A549 (cell line): ENCODE data around the gene PCNX1. TPM values are rescaled to one million over a fixed set of nuclear protein-coding genes. Genes with fewer than 3 reads are reported as not detected.
A peak's percentile ranks its signal among the peaks of the same experiment; 100 is the strongest.

Source experiments
- ATAC-seq, 2 experiments: fragments of 200-7000 bp in 1 of 2; fragments of >200 bp in 1 of 2; cut with Nextera tagmentation in 1 of 2; cut with Tn5 transposase in 1 of 2; 3 replicates each; pipeline versions ENCODE4 v1.8.0 to v1.9.1; 2018 to 2020; ENCODE audit warnings: mild to moderate bottlenecking in 1 of 2, moderate library complexity in 1 of 2
- CTCF ChIA-PET: fragments of 300-600 bp; sonication (Branson Sonifier 250); formaldehyde crosslinking; extraction: SDS; loops from one replicate; lab custom pipeline; 2021; ENCODE audit warnings: antibody characterized with exemption, inconsistent platforms; lab: Yijun Ruan, JAX
- POLR2A ChIA-PET: fragments of 350-600 bp; formaldehyde crosslinking; extraction: SDS; loops from one replicate; lab custom pipeline; 2021; ENCODE audit warnings: antibody characterized with exemption, inconsistent platforms; lab: Yijun Ruan, JAX
- DNase-seq, 2 experiments: peaks; one replicate each; pipeline versions ENCODE4 v3.0.0 to v3.0.0-alpha.2; 2011 to 2016; ENCODE audit warnings: low read depth in 1 of 2, low spot score in 1 of 2
- FAIRE-seq: peaks from 2 replicates; lab custom pipeline; 2011; peaks lifted over from hg19 to GRCh38; lab: Jason Lieb, UNC
- H3K27ac ChIP-seq, 2 experiments: fragments of >200 bp; sonication (Bioruptor Twin); formaldehyde crosslinking; 3 replicates each; pipeline ENCODE4 v1.5.1; 2016 to 2017
- H3K4me1 ChIP-seq: fragments of >200 bp; sonication (Bioruptor Twin); formaldehyde crosslinking; 3 replicates; pipeline ENCODE4 v1.6.1; 2016
- H3K4me2 ChIP-seq: fragments of >200 bp; sonication (Bioruptor Twin); formaldehyde crosslinking; 3 replicates; pipeline ENCODE4 v1.6.1; 2016
- H3K4me3 ChIP-seq: fragments of >200 bp; sonication (Bioruptor Twin); formaldehyde crosslinking; 3 replicates; pipeline ENCODE4 v1.5.1; 2016
- H3K9me3 ChIP-seq: fragments of >200 bp; sonication (Bioruptor Twin); formaldehyde crosslinking; 3 replicates; pipeline ENCODE4 v1.6.1; 2016
- CHD2 ChIP-seq: fragments of 150-350 bp; IDR thresholded peaks from 2 replicates; pipeline ENCODE4 v1.6.1; 2014; ENCODE audit warnings: low read length; ENCODE audit not compliant: partially characterized antibody
- EHMT2 ChIP-seq: fragments of 200-600 bp; sonication (generic); IDR thresholded peaks from 2 replicates; pipeline ENCODE4 v1.6.1; 2016; ENCODE audit warnings: antibody characterized with exemption, low read depth, mild to moderate bottlenecking, moderate library complexity
- ELK1 ChIP-seq: fragments of 150-350 bp; IDR thresholded peaks from 2 replicates; pipeline ENCODE4 v1.6.1; 2014; ENCODE audit warnings: low read depth, mild to moderate bottlenecking, low read length
- FOSL2 ChIP-seq, 2 experiments: fragments of 450-650 bp in 1 of 2; fragments of >200 bp in 1 of 2; sonication (Bioruptor Twin) in 1 of 2; formaldehyde crosslinking; IDR thresholded peaks; 2 replicates each; pipeline versions ENCODE4 v1.5.0 to v1.6.1; 2016 to 2020; ENCODE audit warnings: mild to moderate bottlenecking in 1 of 2, moderate library complexity in 1 of 2
- HDAC2 ChIP-seq: fragments of 200-600 bp; sonication (generic); IDR thresholded peaks from 2 replicates; pipeline ENCODE4 v1.6.1; 2016
- HEYL ChIP-seq: fragments of 250-450 bp; sonication (Bioruptor Pico); IDR thresholded peaks from 2 replicates; pipeline ENCODE4 v1.8.0; 2021; ENCODE audit warnings: mild to moderate bottlenecking, moderate library complexity
- KDM5A ChIP-seq: fragments of 200-600 bp; sonication (generic); IDR thresholded peaks from 2 replicates; pipeline ENCODE4 v1.6.1; 2016; ENCODE audit warnings: antibody characterized with exemption, mild to moderate bottlenecking
- MAX ChIP-seq: IDR thresholded peaks from 2 replicates; pipeline ENCODE4 v1.6.1; 2012
- PHF8 ChIP-seq: fragments of 200-600 bp; sonication (generic); IDR thresholded peaks from 2 replicates; pipeline ENCODE4 v1.6.1; 2016; ENCODE audit warnings: low read depth, mild to moderate bottlenecking, antibody characterized with exemption, moderate library complexity, borderline replicate concordance
- POLR2AphosphoS2 ChIP-seq: conservative IDR thresholded peaks from 2 replicates; pipeline ENCODE4 v1.6.1; 2012; ENCODE audit warnings: low read length, improper control_type of control experiment, inconsistent platforms
- RAD21 ChIP-seq, 2 experiments: fragments of >200 bp in 1 of 2; sonication (Bioruptor Twin) in 1 of 2; formaldehyde crosslinking in 1 of 2; IDR thresholded peaks in 1 of 2; conservative IDR thresholded peaks in 1 of 2; 2 replicates in 1 of 2; 3 replicates in 1 of 2; pipeline ENCODE4 v1.6.1; 2012 to 2018; ENCODE audit warnings: inconsistent platforms in 1 of 2
- RARB ChIP-seq: fragments of 250-450 bp; sonication (Bioruptor Pico); IDR thresholded peaks from 2 replicates; pipeline ENCODE4 v1.8.0; 2021; ENCODE audit warnings: mild to moderate bottlenecking, moderate library complexity
- RCOR1 ChIP-seq: fragments of 150-350 bp; IDR thresholded peaks from 2 replicates; pipeline ENCODE4 v1.6.1; 2014; ENCODE audit warnings: antibody characterized with exemption, low read length, low read depth
- USF2 ChIP-seq: fragments of 450-650 bp; IDR thresholded peaks from 2 replicates; pipeline ENCODE4 v1.6.1; 2014; ENCODE audit warnings: antibody characterized with exemption
- ZNF302 ChIP-seq: fragments of 250-450 bp; sonication (Bioruptor Pico); IDR thresholded peaks from 2 replicates; pipeline ENCODE4 v1.9.0; 2021; ENCODE audit warnings: inconsistent platforms, mild to moderate bottlenecking, moderate library complexity
- ZSCAN20 ChIP-seq: fragments of 250-450 bp; sonication (Bioruptor Pico); IDR thresholded peaks from 2 replicates; pipeline ENCODE4 v1.8.0; 2022; ENCODE audit warnings: mild to moderate bottlenecking, moderate library complexity
- WGBS: methylation state at CpG from one replicate; pipeline ENCODE4 v1.1.6; 2017; ENCODE audit errors: missing lambda C conversion rate; 5-methylcytosine and 5-hydroxymethylcytosine counted together
- polyA plus RNA-seq, 4 experiments: library from polyadenylated mRNA; depleted of rRNA in 3 of 4; stranded (reverse); fragments of >200 nt; fragmentation: RNase III in 1 of 4; extraction: RNeasy Plus Mini Kit Qiagen cat#74134 plus additional on column Dnase treatment in 1 of 4; gene quantifications; 2 replicates in 3 of 4; 3 replicates in 1 of 4; pipeline ENCODE4 v1.2.3, GENCODE V29; 2011 to 2017

PCNX1 gene
- polyA plus RNA-seq, 2 of the 4 experiments (the other 2 are of a cell fraction) = 10.4 to 45.0 TPM

- FAIRE-seq (no peak), DNase-seq (no peak), ATAC-seq (no peak)
- CTCF ChIA-PET = interaction anchor here (2.0 kb wide), 1 partner anchor 9 kb away, joined by 6 read pairs; no protein-coding TSS in a partner anchor
- POLR2A ChIA-PET = no interaction called here
- TF ChIP-seq CHD2 = no peak
- no peak for TF ChIP-seq RCOR1
- TF ChIP-seq ELK1 = no peak
- H3K9me3 ChIP-seq = no peaks in the 10 kb centered on the region
- WGBS = 62% methylated on average over 6 of the region's 6 CpGs
- no peaks in the 10 kb centered on the region for H3K4me1 ChIP-seq
- no peak overlapping the region for H3K27ac ChIP-seq
- no peak overlapping the region for H3K4me3 ChIP-seq
- no peak overlapping the region for H3K4me2 ChIP-seq
These were observed 74.0 kb downstream of the PCNX1 start for GRCh38 chr14:70981000-70981952.

GRCh38 chr14:70982200-70982599, 74.9 kb downstream of the PCNX1 start:
- TF ChIP-seq ZNF302 (no peak), USF2 (no peak)
- H3K4me2 ChIP-seq = no peak overlapping the region
- no peaks in the 10 kb centered on the region for H3K4me1 ChIP-seq
- H3K4me3 ChIP-seq = no peak overlapping the region
- FAIRE-seq = peak; percentile 54
- ATAC-seq = no peak
- no peak for DNase-seq
- ChIA-PET CTCF (interaction anchor here (1.1 to 2.0 kb wide), 3 partner anchors 10 to 75 kb away, joined by 3 to 7 read pairs (median 6); partner anchors contain the start of gene PCNX1), POLR2A (no interaction called here)
- no peak overlapping the region for H3K27ac ChIP-seq
- WGBS = 88% methylated on average over 1 of the region's 1 CpG
- no peaks in the 10 kb centered on the region for H3K9me3 ChIP-seq

- peak; percentile 67 for FAIRE-seq
- CTCF ChIA-PET = interaction anchor here (0.9 kb wide), 1 partner anchor 11 kb away, joined by 3 read pairs; no protein-coding TSS in a partner anchor
- POLR2A ChIA-PET = no interaction called here
These were observed 79.8 kb downstream of the PCNX1 start for GRCh38 chr14:70987041-70987440.

GRCh38 chr14:70988452-70988851, 81.2 kb downstream of the PCNX1 start:
- no peak overlapping the region for H3K4me3 ChIP-seq
- ChIA-PET CTCF (interaction anchor here (1.3 to 1.8 kb wide), 3 partner anchors 16 to 170 kb away, joined by 3 to 11 read pairs (median 4); no protein-coding TSS in a partner anchor), POLR2A (no interaction called here)
- DNase-seq (no peak), FAIRE-seq (no peak), ATAC-seq (no peak)
- TF ChIP-seq KDM5A = no peak
- TF ChIP-seq RCOR1 = no peak
- TF ChIP-seq RAD21 (conservative IDR thresholded peaks at IDR 0.05 in 1 of 2, IDR thresholded peaks at IDR 0.05 in 1 of 2) = no peak
- TF ChIP-seq FOSL2 (IDR thresholded peaks at IDR 0.05) = no peak
- TF ChIP-seq FOSL2 (CRISPR knock-in tag; IDR thresholded peaks at IDR 0.05) = no peak
- TF ChIP-seq ZSCAN20 (CRISPR knock-in tag) = no peak
- TF ChIP-seq RARB = no peak
- TF ChIP-seq EHMT2 = no peak
- WGBS = 91% methylated on average over 10 of the region's 10 CpGs
- H3K4me1 ChIP-seq = no peaks in the 10 kb centered on the region
- no peak overlapping the region for H3K27ac ChIP-seq
- no peak overlapping the region for H3K4me2 ChIP-seq
- H3K9me3 ChIP-seq = no peaks in the 10 kb centered on the region

More at GRCh38 chr14:70987041-70987440, 79.8 kb downstream of the PCNX1 start:
- Histone ChIP-seq H3K4me3 (no peak overlapping the region), H3K4me2 (no peak overlapping the region), H3K9me3 (no peaks in the 10 kb centered on the region), H3K4me1 (no peaks in the 10 kb centered on the region), H3K27ac (no peak overlapping the region)
- 77% methylated on average over 1 of the region's 1 CpG for WGBS
- no peak for ATAC-seq
- DNase-seq = no peak
- no peak for TF ChIP-seq HEYL
- no peak for TF ChIP-seq HDAC2
- TF ChIP-seq PHF8 = no peak
- TF ChIP-seq MAX = no peak
- no peak for TF ChIP-seq POLR2AphosphoS2
